Measurements from ENCODE around the gene SLC24A3. TPM values are rescaled to one million over a fixed set of nuclear protein-coding genes. Genes with fewer than 3 reads are reported as not detected.
"Not testable (repeated sequence)": the region's sequence is repeated elsewhere in the genome, so short reads cannot be mapped to it uniquely, and the experiment has no call there.

SLC24A3 gene
- total RNA-seq, 2 experiments from 2014 or later, result not detected

DNA sequence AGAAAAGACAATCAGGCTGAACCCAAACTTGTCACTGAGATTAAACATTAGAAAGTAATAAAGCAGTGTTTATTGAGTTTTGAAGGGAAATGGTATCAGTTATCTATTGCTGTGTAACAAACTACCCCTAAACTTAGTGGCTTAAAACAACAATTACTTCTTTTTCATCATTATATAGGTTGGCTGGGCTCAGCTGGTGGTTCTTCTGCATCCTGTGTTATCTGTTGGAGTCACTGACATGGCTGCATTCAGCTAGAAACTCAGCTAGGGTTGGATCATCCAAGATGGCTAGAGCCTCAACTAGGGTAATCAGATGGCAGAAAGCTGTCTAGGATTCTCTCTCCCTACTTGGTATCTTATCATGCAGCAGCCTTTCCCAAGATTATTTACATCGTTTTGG, 533.1 kb downstream of the SLC24A3 start:
- Mint-ChIP-seq H3K36me3 (no peaks in the 10 kb centered on the region), H3K4me3 (no peak overlapping the region), H3K4me1 (no peaks in the 10 kb centered on the region), H3K27me3 (peaks cover 9% of the 10 kb centered on the region), H3K27ac (no peak overlapping the region), H3K9me3 (ENCODE audit: low read depth) (peaks cover 4% of the 10 kb centered on the region)
- ATAC-seq, result no peak
- CTCF ChIA-PET, result no interaction called here
- no peak for DNase-seq

- DNase-seq, result no peak
- CTCF ChIA-PET, result no interaction called here
- Mint-ChIP-seq H3K4me3 (no peak overlapping the region), H3K4me1 (no peaks in the 10 kb centered on the region), H3K36me3 (no peaks in the 10 kb centered on the region), H3K27me3 (peaks cover 6% of the 10 kb centered on the region), H3K9me3 (ENCODE audit: low read depth) (peaks cover 4% of the 10 kb centered on the region), H3K27ac (no peak overlapping the region)
- no peak for ATAC-seq
Measured at GRCh38 chr20:19746396-19746795, 534.0 kb downstream of the SLC24A3 start.

GRCh38 chr20:19747903-19748302, 535.5 kb downstream of the SLC24A3 start:
- CTCF ChIA-PET, result no interaction called here
- H3K9me3 Mint-ChIP-seq (ENCODE audit: low read depth), result peaks cover 4% of the 10 kb centered on the region
- H3K27me3 Mint-ChIP-seq, result peaks cover 8% of the 10 kb centered on the region
- no peak for DNase-seq
- H3K27ac Mint-ChIP-seq, result no peak overlapping the region
- no peaks in the 10 kb centered on the region for H3K36me3 Mint-ChIP-seq
- no peak for ATAC-seq
- no peaks in the 10 kb centered on the region for H3K4me1 Mint-ChIP-seq
- no peak overlapping the region for H3K4me3 Mint-ChIP-seq

- no peak overlapping the region for H3K4me3 Mint-ChIP-seq
- CTCF ChIA-PET, result no interaction called here
- no peak for ATAC-seq
Measured at GRCh38 chr20:19748681-19749080, 536.2 kb downstream of the SLC24A3 start.

GRCh38 chr20:19749618-19750071, 537.2 kb downstream of the SLC24A3 start:
- Mint-ChIP-seq H3K27me3 (peaks cover 8% of the 10 kb centered on the region), H3K9me3 (ENCODE audit: low read depth) (peaks cover 3% of the 10 kb centered on the region), H3K27ac (no peak overlapping the region), H3K36me3 (no peaks in the 10 kb centered on the region), H3K4me3 (no peak overlapping the region), H3K4me1 (no peaks in the 10 kb centered on the region)
- DNase-seq (no peak), ATAC-seq (no peak)
- CTCF ChIA-PET, result no interaction called here

More at GRCh38 chr20:19748681-19749080, 536.2 kb downstream of the SLC24A3 start:
- no peak for DNase-seq
- Mint-ChIP-seq H3K27ac (no peak overlapping the region), H3K9me3 (ENCODE audit: low read depth) (peaks cover 4% of the 10 kb centered on the region), H3K27me3 (peaks cover 8% of the 10 kb centered on the region), H3K36me3 (no peaks in the 10 kb centered on the region), H3K4me1 (no peaks in the 10 kb centered on the region)

DNA sequence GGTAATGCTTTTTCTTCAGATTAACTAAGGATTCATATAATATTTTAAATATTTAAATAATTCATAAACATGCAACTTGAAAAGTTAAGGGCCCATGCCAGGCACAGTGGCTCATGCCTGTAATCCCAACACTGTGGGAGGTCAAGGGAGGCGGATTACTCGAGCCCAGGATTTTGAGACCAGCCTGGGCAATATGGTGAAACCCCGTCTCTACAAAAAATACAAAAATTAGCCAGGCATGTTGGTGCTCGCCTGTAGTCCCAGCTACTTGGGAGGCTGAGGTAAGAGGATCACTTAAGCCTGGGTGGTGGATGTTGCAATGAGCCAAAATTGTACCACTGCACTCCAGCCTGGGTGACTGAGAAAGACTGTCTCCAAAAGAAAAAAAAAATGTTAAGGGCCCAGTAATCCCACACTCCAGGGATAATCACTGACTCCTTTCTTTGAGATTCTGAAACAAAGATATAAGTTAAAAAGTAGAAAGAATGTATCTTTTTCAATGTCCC, 537.7 kb downstream of the SLC24A3 start:
- Mint-ChIP-seq H3K4me3 (no peak overlapping the region), H3K36me3 (no peaks in the 10 kb centered on the region), H3K9me3 (ENCODE audit: low read depth) (peaks cover 3% of the 10 kb centered on the region), H3K27me3 (peaks cover 8% of the 10 kb centered on the region), H3K27ac (no peak overlapping the region), H3K4me1 (no peaks in the 10 kb centered on the region)
- CTCF ChIA-PET, result no interaction called here
- ATAC-seq (no peak), DNase-seq (no peak)

DNA sequence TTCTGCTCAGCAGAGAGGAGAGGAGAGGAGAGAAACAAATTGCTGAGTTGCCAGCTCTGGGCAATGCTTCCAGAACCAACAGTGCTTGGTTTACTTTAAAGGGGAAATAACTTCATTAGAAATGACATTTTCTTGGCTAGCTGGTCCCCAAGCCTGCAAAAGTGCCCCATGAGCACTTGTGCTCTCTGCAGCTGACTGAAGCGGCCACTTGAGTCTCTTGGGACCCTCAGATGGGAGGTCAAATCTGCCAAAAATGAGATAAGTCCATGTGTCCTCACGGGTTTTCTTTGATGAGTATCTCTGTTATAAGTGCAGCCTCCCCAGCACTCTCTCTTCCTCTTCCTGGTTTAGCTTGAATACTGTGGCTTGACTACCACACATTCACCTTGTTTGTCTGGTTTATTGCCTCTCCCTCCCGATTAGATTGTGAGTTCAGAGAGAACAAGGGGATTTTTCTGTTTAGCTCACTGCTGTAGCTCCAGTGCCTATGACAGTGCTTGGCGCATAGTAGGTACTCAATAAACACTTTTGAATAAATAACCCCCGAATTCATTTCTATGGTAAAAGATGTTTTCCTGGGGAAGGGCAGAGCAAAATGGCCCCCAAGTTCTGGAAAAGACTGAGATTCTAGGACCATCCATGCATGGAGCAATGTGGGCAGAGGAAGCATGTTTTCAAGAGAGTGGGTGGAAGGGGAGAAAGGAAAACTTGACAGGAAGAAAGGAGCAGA, 538.6 kb downstream of the SLC24A3 start:
- Mint-ChIP-seq H3K4me1 (no peaks in the 10 kb centered on the region), H3K4me3 (no peak overlapping the region), H3K27ac (no peak overlapping the region), H3K27me3 (peaks cover 6% of the 10 kb centered on the region), H3K9me3 (ENCODE audit: low read depth) (no peaks in the 10 kb centered on the region), H3K36me3 (no peaks in the 10 kb centered on the region)
- DNase-seq, result no peak
- CTCF ChIA-PET, result no interaction called here
- no peak for ATAC-seq

DNA sequence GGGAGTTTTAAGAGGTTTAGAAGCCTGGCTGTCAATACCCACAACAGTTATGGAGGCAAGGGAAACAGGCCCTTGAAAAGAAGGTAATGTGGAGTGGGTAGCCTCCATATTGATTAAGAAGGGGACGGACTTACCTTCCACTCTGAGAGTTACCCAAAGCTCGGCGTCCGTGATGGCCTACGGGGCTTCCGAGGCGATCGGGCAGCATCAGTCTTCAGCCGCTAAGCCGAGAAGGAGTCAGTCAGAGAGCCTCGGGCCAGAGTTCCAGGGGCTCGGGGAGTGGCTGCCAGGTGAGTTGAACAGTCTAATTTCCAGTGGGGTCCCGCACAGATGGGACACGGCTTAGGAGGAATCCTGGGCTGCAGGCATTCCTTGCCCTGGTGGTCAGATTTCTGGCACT, 541.8 kb downstream of the SLC24A3 start:
- ATAC-seq; H3K9me3 Mint-ChIP-seq (ENCODE audit: low read depth); CTCF ChIA-PET; DNase-seq; H3K4me1 Mint-ChIP-seq; H3K27ac Mint-ChIP-seq; H3K36me3 Mint-ChIP-seq; H3K4me3 Mint-ChIP-seq: not testable (repeated sequence)
- H3K27me3 Mint-ChIP-seq, result peaks cover 30% of the 10 kb centered on the region

- CTCF ChIA-PET, result no interaction called here
- Mint-ChIP-seq H3K4me1 (no peaks in the 10 kb centered on the region), H3K27me3 (peaks cover 50% of the 10 kb centered on the region), H3K36me3 (no peaks in the 10 kb centered on the region), H3K9me3 (ENCODE audit: low read depth) (no peaks in the 10 kb centered on the region), H3K4me3 (no peak overlapping the region), H3K27ac (no peak overlapping the region)
- DNase-seq (no peak), ATAC-seq (no peak)
Measured at GRCh38 chr20:19756761-19757486, 544.5 kb downstream of the SLC24A3 start.

- Mint-ChIP-seq H3K27me3 (peaks cover 50% of the 10 kb centered on the region), H3K4me1 (no peaks in the 10 kb centered on the region), H3K9me3 (ENCODE audit: low read depth) (no peaks in the 10 kb centered on the region), H3K4me3 (no peak overlapping the region), H3K27ac (no peak overlapping the region), H3K36me3 (no peaks in the 10 kb centered on the region)
- CTCF ChIA-PET, result no interaction called here
- ATAC-seq, result no peak
- DNase-seq, result no peak
Measured at GRCh38 chr20:19757487-19758132, 545.2 kb downstream of the SLC24A3 start.

- no peak within 1 kb of the TSS for H3K27ac Mint-ChIP-seq
- H3K9me3 Mint-ChIP-seq (ENCODE audit: low read depth), result no peaks in the 10 kb centered on the region
- no peaks in the 10 kb centered on the region for H3K4me1 Mint-ChIP-seq
- peaks cover 50% of the 10 kb centered on the region for H3K27me3 Mint-ChIP-seq
- ATAC-seq (no peak), DNase-seq (no peak)
- H3K4me3 Mint-ChIP-seq, result no peak within 1 kb of the TSS
- H3K36me3 Mint-ChIP-seq, result no peaks in the 10 kb centered on the region
- CTCF ChIA-PET, result no interaction called here
Measured at GRCh38 chr20:19758133-19758500, 545.7 kb downstream of the SLC24A3 start, which contains the start of gene RIN2. Gene RIN2, plus strand, starts transcription at chr20:19758258. Its CDS starts 131,344 bp downstream, at chr20:19889602.

- no peak overlapping the region for H3K27ac Mint-ChIP-seq
- H3K4me1 Mint-ChIP-seq, result no peaks in the 10 kb centered on the region
- DNase-seq, result no peak
- no peaks in the 10 kb centered on the region for H3K36me3 Mint-ChIP-seq
- H3K4me3 Mint-ChIP-seq, result no peak overlapping the region
- peaks cover 50% of the 10 kb centered on the region for H3K27me3 Mint-ChIP-seq
- CTCF ChIA-PET, result no interaction called here
- no peaks in the 10 kb centered on the region for H3K9me3 Mint-ChIP-seq (ENCODE audit: low read depth)
- no peak for ATAC-seq
Measured at GRCh38 chr20:19758501-19759331, 546.3 kb downstream of the SLC24A3 start.

DNA sequence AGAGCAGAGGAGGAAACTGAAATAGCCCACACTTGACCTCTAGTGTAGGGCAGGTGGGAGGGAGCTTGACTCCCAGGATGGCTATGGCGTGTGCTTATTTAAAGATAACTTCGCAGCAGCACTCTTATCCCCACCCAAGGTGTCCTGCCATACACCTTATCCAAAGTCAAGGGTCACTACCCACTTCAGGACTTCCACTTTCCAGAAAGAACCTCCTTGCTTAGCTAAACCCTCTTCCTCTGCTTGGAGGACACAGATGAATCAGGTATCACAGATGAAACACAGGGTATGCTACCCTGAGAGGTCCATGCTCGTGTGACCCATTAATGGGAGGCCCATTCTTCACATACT, 547.9 kb downstream of the SLC24A3 start:
- no peaks in the 10 kb centered on the region for H3K9me3 Mint-ChIP-seq (ENCODE audit: low read depth)
- CTCF ChIA-PET, result no interaction called here

More for the DNA sequence above, 547.9 kb downstream of the SLC24A3 start:
- DNase-seq (no peak), ATAC-seq (no peak)
- H3K4me3 Mint-ChIP-seq, result no peak overlapping the region
- H3K27me3 Mint-ChIP-seq, result peaks cover 51% of the 10 kb centered on the region
- H3K27ac Mint-ChIP-seq, result no peak overlapping the region
- H3K36me3 Mint-ChIP-seq, result no peaks in the 10 kb centered on the region
- no peaks in the 10 kb centered on the region for H3K4me1 Mint-ChIP-seq
